Muscle layer of duodenum (tissue), 2 donors: ENCODE data around the gene SH3RF1.

Source experiments
- H3K27ac ChIP-seq: one replicate; pipeline ENCODE4 v1.7.0; 2013; ENCODE audit warnings: mild to moderate bottlenecking, low read length
- H3K27me3 ChIP-seq: one replicate; pipeline ENCODE4 v1.7.0; 2013; ENCODE audit warnings: low read depth, mild to moderate bottlenecking, control low read depth, low read length
- H3K36me3 ChIP-seq, 2 donors: one replicate each; pipeline ENCODE4 v1.7.0; 2013; ENCODE audit warnings: low read length in 2 of 2, control low read depth in 1 of 2, mild to moderate bottlenecking in 1 of 2; ENCODE audit not compliant: insufficient read depth in 2 of 2, control insufficient read depth in 1 of 2
- H3K4me1 ChIP-seq, 2 donors: one replicate each; pipeline ENCODE4 v1.7.0; 2013; ENCODE audit warnings: low read length in 2 of 2, mild to moderate bottlenecking in 2 of 2, control low read depth in 1 of 2, moderate library complexity in 1 of 2; ENCODE audit not compliant: insufficient read depth in 2 of 2, control insufficient read depth in 1 of 2
- H3K4me3 ChIP-seq, 2 donors: one replicate each; pipeline ENCODE4 v1.7.0; 2013; ENCODE audit warnings: low read length in 2 of 2, low read depth in 1 of 2, mild to moderate bottlenecking in 1 of 2
- H3K9me3 ChIP-seq, 2 donors: one replicate each; pipeline ENCODE4 v1.7.0; 2013; ENCODE audit warnings: low read length in 2 of 2, control low read depth in 1 of 2, mild to moderate bottlenecking in 1 of 2; ENCODE audit not compliant: control insufficient read depth in 1 of 2
- donor health status: healthy.

The SH3RF1 gene

GRCh38 chr4:169137558-169137920 is 133.2 kb downstream of the SH3RF1 start:
- no peaks in the 10 kb centered on the region for H3K27me3 ChIP-seq
- H3K9me3 ChIP-seq = no peaks in the 10 kb centered on the region
- peaks cover 17 to 20% of the 10 kb centered on the region in 2 donors for H3K36me3 ChIP-seq
- H3K27ac ChIP-seq = no peak overlapping the region
- H3K4me1 ChIP-seq = peaks cover 0 to 4% of the 10 kb centered on the region in 2 donors
- H3K4me3 ChIP-seq = no peak overlapping the region

- peaks cover 17 to 20% of the 10 kb centered on the region in 2 donors for H3K36me3 ChIP-seq
- H3K27ac ChIP-seq = no peak overlapping the region
- no peaks in the 10 kb centered on the region for H3K9me3 ChIP-seq
- H3K4me1 ChIP-seq = peaks cover 0 to 4% of the 10 kb centered on the region in 2 donors
- H3K27me3 ChIP-seq = no peaks in the 10 kb centered on the region
- H3K4me3 ChIP-seq = no peak overlapping the region
Measured at GRCh38 chr4:169136796-169137557, 133.8 kb downstream of the SH3RF1 start.

- Histone ChIP-seq H3K9me3 (no peaks in the 10 kb centered on the region), H3K36me3 (peaks cover 17 to 20% of the 10 kb centered on the region in 2 donors), H3K27ac (no peak overlapping the region), H3K4me1 (peaks cover 0 to 4% of the 10 kb centered on the region in 2 donors), H3K4me3 (no peak overlapping the region), H3K27me3 (no peaks in the 10 kb centered on the region)
Measured at GRCh38 chr4:169136330-169136729, 134.4 kb downstream of the SH3RF1 start.

- Histone ChIP-seq H3K9me3 (no peaks in the 10 kb centered on the region), H3K4me1 (peaks cover 0 to 4% of the 10 kb centered on the region in 2 donors), H3K27me3 (no peaks in the 10 kb centered on the region), H3K27ac (no peak overlapping the region), H3K4me3 (no peak overlapping the region), H3K36me3 (peaks cover 17 to 21% of the 10 kb centered on the region in 2 donors)
Measured at GRCh38 chr4:169135776-169136175, 135.0 kb downstream of the SH3RF1 start.

- H3K4me1 ChIP-seq = peaks cover 0 to 4% of the 10 kb centered on the region in 2 donors
- no peak overlapping the region for H3K27ac ChIP-seq
- H3K36me3 ChIP-seq = peaks cover 28 to 35% of the 10 kb centered on the region in 2 donors
- H3K4me3 ChIP-seq = no peak overlapping the region
- no peaks in the 10 kb centered on the region for H3K9me3 ChIP-seq
- H3K27me3 ChIP-seq = no peaks in the 10 kb centered on the region
Measured at GRCh38 chr4:169133932-169134331, 136.8 kb downstream of the SH3RF1 start.

- peaks cover 0 to 4% of the 10 kb centered on the region in 2 donors for H3K4me1 ChIP-seq
- no peaks in the 10 kb centered on the region for H3K9me3 ChIP-seq
- H3K36me3 ChIP-seq = peaks cover 36 to 37% of the 10 kb centered on the region in 2 donors
- no peak overlapping the region for H3K27ac ChIP-seq
- H3K27me3 ChIP-seq = no peaks in the 10 kb centered on the region
- H3K4me3 ChIP-seq = no peak overlapping the region
Measured at GRCh38 chr4:169132561-169133305, 138.0 kb downstream of the SH3RF1 start.

GRCh38 chr4:169131556-169132208 is 139.1 kb downstream of the SH3RF1 start:
- no peak overlapping the region for H3K27ac ChIP-seq
- H3K36me3 ChIP-seq = peaks cover 36 to 37% of the 10 kb centered on the region in 2 donors
- peaks cover 0 to 4% of the 10 kb centered on the region in 2 donors for H3K4me1 ChIP-seq
- H3K27me3 ChIP-seq = no peaks in the 10 kb centered on the region
- no peak overlapping the region for H3K4me3 ChIP-seq
- H3K9me3 ChIP-seq = no peaks in the 10 kb centered on the region

- H3K36me3 ChIP-seq = peaks cover 19 to 21% of the 10 kb centered on the region in 2 donors
- no peaks in the 10 kb centered on the region for H3K27me3 ChIP-seq
- H3K4me3 ChIP-seq = no peak overlapping the region
- H3K27ac ChIP-seq = no peak overlapping the region
- H3K4me1 ChIP-seq = no peaks in the 10 kb centered on the region
- H3K9me3 ChIP-seq = no peaks in the 10 kb centered on the region
Measured at GRCh38 chr4:169128902-169129301, 141.9 kb downstream of the SH3RF1 start.

- H3K9me3 ChIP-seq = no peaks in the 10 kb centered on the region
Measured at GRCh38 chr4:169127314-169127713, 143.4 kb downstream of the SH3RF1 start.

GRCh38 chr4:169124661-169125060 is 146.1 kb downstream of the SH3RF1 start:
- Histone ChIP-seq H3K27me3 (no peaks in the 10 kb centered on the region), H3K4me3 (no peak overlapping the region), H3K36me3 (peaks cover 20 to 25% of the 10 kb centered on the region in 2 donors), H3K4me1 (no peaks in the 10 kb centered on the region), H3K9me3 (no peaks in the 10 kb centered on the region), H3K27ac (no peak overlapping the region)

More at GRCh38 chr4:169127314-169127713, 143.4 kb downstream of the SH3RF1 start:
- peaks cover 17 to 19% of the 10 kb centered on the region in 2 donors for H3K36me3 ChIP-seq
- no peaks in the 10 kb centered on the region for H3K4me1 ChIP-seq
- H3K27ac ChIP-seq = no peak overlapping the region
- H3K27me3 ChIP-seq = no peaks in the 10 kb centered on the region
- H3K4me3 ChIP-seq = no peak overlapping the region

GRCh38 chr4:169122422-169122821 is 148.3 kb downstream of the SH3RF1 start:
- H3K4me3 ChIP-seq = no peak overlapping the region
- H3K36me3 ChIP-seq = peaks cover 14 to 17% of the 10 kb centered on the region in 2 donors
- H3K9me3 ChIP-seq = no peaks in the 10 kb centered on the region
- H3K4me1 ChIP-seq = no peaks in the 10 kb centered on the region
- no peak overlapping the region for H3K27ac ChIP-seq
- no peaks in the 10 kb centered on the region for H3K27me3 ChIP-seq
